PC-9 (cell line): ENCODE measurements around the gene EXOC2.

Experiments
- CTCF ChIP-seq: fragments of 200-600 bp; sonication (generic); conservative IDR thresholded peaks from 2 replicates; pipeline ENCODE4 v1.6.1; 2017; ENCODE audit warnings: mixed run types, antibody characterized with exemption, mild to moderate bottlenecking, moderate library complexity
- EZH2 ChIP-seq: fragments of 200-600 bp; sonication (generic); IDR thresholded peaks from 2 replicates; pipeline ENCODE4 v1.8.0; 2017; ENCODE audit warnings: antibody characterized with exemption, low read depth

- TF ChIP-seq CTCF (no peak), EZH2 (no peak)
Measured at GRCh38 chr6:487956-488355, 205.0 kb downstream of the EXOC2 start.
